Adrenal gland (tissue), 12 donors: ENCODE data around the gene PLSCR5. TPM values are rescaled to one million over a fixed set of nuclear protein-coding genes. Genes with fewer than 3 reads are reported as not detected.

ENCODE experiments used
- DNase-seq, 7 donors: peaks; one replicate each; pipeline ENCODE4 v3.0.0-alpha.2; 2019 to 2020
- H3K27ac ChIP-seq, 5 donors: fragments of 200-600 bp; sonication (generic) in 4 of 5; 1 replicate in 3 of 5; 2 replicates in 2 of 5; pipeline versions ENCODE4 v1.5.1 to v1.8.0; 2016 to 2020; ENCODE audit warnings: mild to moderate bottlenecking in 1 of 5
- H3K27me3 ChIP-seq: fragments of 200-600 bp; 2 replicates; pipeline ENCODE4 v1.8.0; 2021
- H3K36me3 ChIP-seq, 2 donors: fragments of 200-600 bp; replicated peaks in 1 of 2; 1 replicate in 1 of 2; 2 replicates in 1 of 2; pipeline versions ENCODE4 v1.5.1 to v1.8.0; 2018 to 2022
- H3K4me1 ChIP-seq, 2 donors: fragments of 200-600 bp; replicated peaks in 1 of 2; 1 replicate in 1 of 2; 2 replicates in 1 of 2; pipeline versions ENCODE4 v1.5.1 to v1.8.0; 2018 to 2021
- H3K4me3 ChIP-seq, 4 donors: fragments of 200-600 bp; sonication (generic) in 3 of 4; one replicate each; pipeline ENCODE4 v1.5.1; 2016 to 2018
- H3K9me3 ChIP-seq, 3 donors: fragments of 200-600 bp; sonication (generic) in 1 of 3; replicated peaks in 1 of 3; 1 replicate in 2 of 3; 2 replicates in 1 of 3; pipeline versions ENCODE4 v1.5.1 to v1.8.0; 2016 to 2021
- POLR2A ChIP-seq, 2 donors: fragments of 450-650 bp; IDR thresholded peaks; one replicate each; pipeline ENCODE4 v1.6.1; 2017; ENCODE audit warnings: antibody characterized with exemption in 2 of 2, mild to moderate bottlenecking in 2 of 2, moderate library complexity in 1 of 2
- WGBS, 4 donors: extraction: QIAGEN DNeasy Blood & Tissue Kit in 2 of 4; methylation state at CpG; one replicate each; pipeline versions ENCODE4 v1.1.5 to v1.1.7; 2013 to 2017; 5-methylcytosine and 5-hydroxymethylcytosine counted together
- intact Hi-C, 2 donors: fragments of 100-400 bp; cut with DNase I; formaldehyde crosslinking; loops; one replicate each; pipeline versions ENCODE4 v1.14.1 to v1.15.0; 2022 to 2023
- polyA plus RNA-seq, 3 donors: library from polyadenylated mRNA; stranded (reverse); fragments of 200-250 nt in 2 of 3; fragments of 350-450 nt in 1 of 3; fragmentation: Illumina TruSeq in 1 of 3; extraction: RNeasy Lipid Tissue Mini Kit (QIAGEN cat#74804) in 1 of 3; gene quantifications; one replicate each; pipeline ENCODE4 v1.2.3, GENCODE V29; 2013 to 2014
- total RNA-seq, 9 donors: library from RNA; depleted of rRNA in 4 of 9; stranded (reverse); fragments of >200 nt in 4 of 9; fragments of 120-200 nt in 1 of 9; fragmentation: NEBNext Ultra II Directional in 1 of 9; extraction: Animal tissue kit (Norgen Biotek cat#: 25700) in 1 of 9; gene quantifications; one replicate each; pipeline versions ENCODE4 v1.1.0 to v1.2.4, GENCODE V29; 2013 to 2023
- TF ChIP-seq, protein P1 (sequence below), 6 experiments: fragments of 450-650 bp in 4 of 6; fragments of 200-600 bp in 2 of 6; sonication (generic) in 1 of 6; IDR thresholded peaks; 1 replicate in 5 of 6; 2 replicates in 1 of 6; pipeline versions ENCODE4 v1.5.1 to v1.8.0; 2016 to 2021; ENCODE audit warnings: antibody characterized with exemption in 6 of 6, mild to moderate bottlenecking in 2 of 6, moderate library complexity in 1 of 6
- donor health status: healthy with polysubstance abuse.
- donor health status: Bipolar disorder and iron deficiency.
- donor health status: DM: yes; HTN: yes; CAD: no.
- donor health status: DM: no; HTN: no; CAD: no.
- donor health status: DM: no; HTN: no; CAD: no.
- donor health status: DM: yes; HTN: yes; CAD: no.

Gene PLSCR5
- total and polyA plus RNA-seq, 12 donors = not detected

DNA sequence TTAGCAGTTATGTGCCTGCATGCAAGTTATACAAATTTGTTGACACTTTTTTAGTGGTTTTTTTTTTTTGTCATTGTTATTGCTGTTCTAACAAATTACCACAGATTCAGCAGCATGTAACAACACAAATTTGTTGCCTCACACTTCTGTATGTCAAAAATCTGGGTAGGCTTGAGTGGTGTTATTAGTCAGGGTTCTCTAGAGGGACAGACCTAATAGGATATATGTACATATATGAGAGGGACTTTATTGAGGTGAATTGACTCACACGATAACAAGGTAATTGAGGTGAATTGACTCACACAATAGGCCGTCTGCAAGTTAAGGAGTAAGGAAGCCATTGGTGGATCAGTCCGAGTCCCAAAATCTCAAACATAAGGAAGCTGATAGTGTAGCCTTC lies 45.8 kb downstream of the PLSCR5 start:
- no peak for TF ChIP-seq POLR2A (IDR thresholded peaks at IDR 0.05)
- TF ChIP-seq, protein P1, sequence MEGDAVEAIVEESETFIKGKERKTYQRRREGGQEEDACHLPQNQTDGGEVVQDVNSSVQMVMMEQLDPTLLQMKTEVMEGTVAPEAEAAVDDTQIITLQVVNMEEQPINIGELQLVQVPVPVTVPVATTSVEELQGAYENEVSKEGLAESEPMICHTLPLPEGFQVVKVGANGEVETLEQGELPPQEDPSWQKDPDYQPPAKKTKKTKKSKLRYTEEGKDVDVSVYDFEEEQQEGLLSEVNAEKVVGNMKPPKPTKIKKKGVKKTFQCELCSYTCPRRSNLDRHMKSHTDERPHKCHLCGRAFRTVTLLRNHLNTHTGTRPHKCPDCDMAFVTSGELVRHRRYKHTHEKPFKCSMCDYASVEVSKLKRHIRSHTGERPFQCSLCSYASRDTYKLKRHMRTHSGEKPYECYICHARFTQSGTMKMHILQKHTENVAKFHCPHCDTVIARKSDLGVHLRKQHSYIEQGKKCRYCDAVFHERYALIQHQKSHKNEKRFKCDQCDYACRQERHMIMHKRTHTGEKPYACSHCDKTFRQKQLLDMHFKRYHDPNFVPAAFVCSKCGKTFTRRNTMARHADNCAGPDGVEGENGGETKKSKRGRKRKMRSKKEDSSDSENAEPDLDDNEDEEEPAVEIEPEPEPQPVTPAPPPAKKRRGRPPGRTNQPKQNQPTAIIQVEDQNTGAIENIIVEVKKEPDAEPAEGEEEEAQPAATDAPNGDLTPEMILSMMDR (IDR thresholded peaks at IDR 0.05) = no peak
- no peaks in the 10 kb centered on the region for H3K36me3 ChIP-seq
- no peak overlapping the region for H3K27ac ChIP-seq
- no peaks in the 10 kb centered on the region for H3K4me1 ChIP-seq
- intact Hi-C loops = no loop called here
- DNase-seq = no peak
- H3K27me3 ChIP-seq = no peaks in the 10 kb centered on the region
- no peak overlapping the region for H3K4me3 ChIP-seq
- WGBS, 4 donors = 86 to 94% (median 91%) methylated on average over 3 of the region's 3 CpGs
- no peaks in the 10 kb centered on the region for H3K9me3 ChIP-seq

DNA sequence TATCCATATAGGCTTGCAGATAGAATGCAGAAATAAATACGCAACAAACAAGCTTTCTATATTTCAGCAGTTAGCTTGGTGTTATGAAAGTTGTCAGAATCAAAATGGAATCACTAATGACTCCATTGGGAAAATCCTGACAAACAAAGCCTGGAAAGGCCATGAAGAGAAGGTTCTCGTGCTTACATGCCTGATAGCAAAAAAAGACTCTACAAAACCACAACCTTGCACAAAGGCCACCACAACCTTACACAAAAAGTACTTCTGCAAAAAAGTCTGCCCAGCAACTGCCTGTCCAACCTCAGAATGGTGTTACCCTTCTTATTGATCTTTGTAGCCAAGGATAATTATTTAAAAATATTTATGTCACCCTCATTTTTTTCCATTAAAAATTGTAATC lies 46.4 kb downstream of the PLSCR5 start:
- Histone ChIP-seq H3K4me3 (no peak overlapping the region), H3K9me3 (no peaks in the 10 kb centered on the region), H3K4me1 (no peaks in the 10 kb centered on the region), H3K36me3 (no peaks in the 10 kb centered on the region), H3K27ac (no peak overlapping the region), H3K27me3 (no peaks in the 10 kb centered on the region)
- no peak for TF ChIP-seq POLR2A (IDR thresholded peaks at IDR 0.05)
- TF ChIP-seq, protein P1 (IDR thresholded peaks at IDR 0.05) = no peak
- WGBS, 4 donors = 49 to 84% (median 82%) methylated on average over 2 of the region's 2 CpGs
- intact Hi-C loops = no loop called here
- no peak for DNase-seq

DNA sequence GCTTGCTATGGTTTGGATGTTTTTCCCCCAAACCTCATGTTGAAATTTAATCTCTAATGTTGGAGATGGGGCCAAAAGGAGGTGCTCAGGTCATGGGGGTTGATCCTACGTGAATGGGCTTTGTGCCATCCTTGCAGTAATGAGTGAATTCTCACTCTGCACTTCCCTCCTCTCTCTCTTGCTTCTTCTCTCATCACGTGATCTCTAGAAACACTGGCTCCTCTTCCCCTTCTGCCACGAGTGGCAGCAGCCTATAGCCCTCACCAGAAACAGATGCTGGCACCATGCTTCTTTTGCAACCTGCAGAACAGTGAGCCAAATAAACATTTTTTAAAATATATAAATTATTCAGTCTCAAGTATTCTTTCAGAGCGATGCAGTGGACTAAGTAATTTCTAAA lies 47.4 kb downstream of the PLSCR5 start:
- 70 to 80% (median 75%) methylated on average over 4 of the region's 4 CpGs for WGBS, 4 donors
- Histone ChIP-seq H3K4me1 (no peaks in the 10 kb centered on the region), H3K27me3 (no peaks in the 10 kb centered on the region), H3K27ac (no peak overlapping the region), H3K36me3 (no peaks in the 10 kb centered on the region), H3K9me3 (no peaks in the 10 kb centered on the region), H3K4me3 (no peak overlapping the region)
- no peak for DNase-seq
- intact Hi-C loops = no loop called here
- TF ChIP-seq, protein P1 (IDR thresholded peaks at IDR 0.05) = no peak
- TF ChIP-seq POLR2A (IDR thresholded peaks at IDR 0.05) = no peak

DNA sequence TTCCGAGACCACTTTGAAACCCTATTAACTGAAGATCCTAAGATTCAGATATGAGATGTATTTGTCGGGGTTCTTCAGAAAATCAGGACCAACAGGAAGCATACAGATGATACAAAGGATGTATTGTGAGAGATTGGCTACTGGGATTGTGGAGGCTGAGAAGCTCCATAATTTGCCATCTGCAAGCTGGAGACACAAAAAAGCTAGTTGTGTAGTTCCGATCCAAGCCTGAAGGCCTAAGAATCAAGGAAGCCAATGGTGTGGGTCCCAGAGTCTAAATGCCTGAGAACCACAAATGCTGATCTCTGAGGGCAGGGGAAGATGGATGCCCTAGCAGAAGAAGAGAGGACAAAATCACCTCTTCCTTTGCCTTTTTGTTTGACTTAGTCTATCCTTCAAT lies 49.8 kb downstream of the PLSCR5 start:
- intact Hi-C loops = no loop called here
- Histone ChIP-seq H3K4me1 (no peaks in the 10 kb centered on the region), H3K4me3 (no peak overlapping the region), H3K36me3 (no peaks in the 10 kb centered on the region), H3K27ac (no peak overlapping the region), H3K9me3 (no peaks in the 10 kb centered on the region), H3K27me3 (no peaks in the 10 kb centered on the region)
- DNase-seq = no peak
- WGBS, 4 donors = 92 to 95% (median 95%) methylated on average over 3 of the region's 3 CpGs
- TF ChIP-seq, protein P1 (IDR thresholded peaks at IDR 0.05) = no peak
- no peak for TF ChIP-seq POLR2A (IDR thresholded peaks at IDR 0.05)
